Stomach (tissue), 4 donors: Measurements from ENCODE around the gene ZNF385D.
"Not testable (repeated sequence)": the region's sequence is repeated elsewhere in the genome, so short reads cannot be mapped to it uniquely, and the experiment has no call there.

Experiments used
- EP300 ChIP-seq: sonication (generic); formaldehyde crosslinking; IDR thresholded peaks from one replicate; pipeline ENCODE4 v1.6.1; 2017; ENCODE audit warnings: antibody characterized with exemption
- POLR2A ChIP-seq, 4 donors: fragments of 450-650 bp; IDR thresholded peaks; one replicate each; pipeline ENCODE4 v1.6.1; 2016; ENCODE audit warnings: antibody characterized with exemption in 4 of 4, control low read depth in 2 of 4, mild to moderate bottlenecking in 1 of 4, moderate library complexity in 1 of 4
- POLR2AphosphoS5 ChIP-seq, 3 donors: sonication (generic); formaldehyde crosslinking; IDR thresholded peaks; one replicate each; pipeline ENCODE4 v1.6.1; 2016; ENCODE audit warnings: antibody characterized with exemption in 3 of 3
- TF ChIP-seq, protein P1 (sequence below), 7 experiments: fragments of 450-650 bp in 4 of 7; fragments of 200-600 bp in 3 of 7; sonication (generic) in 3 of 7; IDR thresholded peaks; one replicate each; pipeline ENCODE4 v1.5.1; 2016 to 2019; ENCODE audit warnings: antibody characterized with exemption in 7 of 7, control low read depth in 2 of 7, mild to moderate bottlenecking in 1 of 7

DNA sequence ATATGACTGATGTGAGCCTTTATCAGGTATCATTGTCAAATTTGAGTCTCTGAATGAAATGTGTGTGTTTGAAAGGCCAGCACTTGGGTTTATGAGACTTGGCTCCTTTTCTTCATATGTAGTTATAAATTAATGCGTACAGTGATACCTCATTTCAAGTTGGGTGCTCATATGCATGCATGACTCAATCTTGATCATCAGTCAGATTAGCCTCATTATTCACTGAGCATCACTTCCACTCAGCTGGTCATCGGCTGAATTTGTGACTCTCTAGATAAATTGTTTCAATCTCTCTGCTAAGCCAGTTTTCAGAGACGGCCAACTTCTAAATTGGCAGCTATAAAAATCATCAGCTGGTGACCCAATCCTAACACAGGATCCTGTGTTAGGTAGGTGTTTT, 260.3 kb downstream of the ZNF385D start:
- TF ChIP-seq, protein P1, sequence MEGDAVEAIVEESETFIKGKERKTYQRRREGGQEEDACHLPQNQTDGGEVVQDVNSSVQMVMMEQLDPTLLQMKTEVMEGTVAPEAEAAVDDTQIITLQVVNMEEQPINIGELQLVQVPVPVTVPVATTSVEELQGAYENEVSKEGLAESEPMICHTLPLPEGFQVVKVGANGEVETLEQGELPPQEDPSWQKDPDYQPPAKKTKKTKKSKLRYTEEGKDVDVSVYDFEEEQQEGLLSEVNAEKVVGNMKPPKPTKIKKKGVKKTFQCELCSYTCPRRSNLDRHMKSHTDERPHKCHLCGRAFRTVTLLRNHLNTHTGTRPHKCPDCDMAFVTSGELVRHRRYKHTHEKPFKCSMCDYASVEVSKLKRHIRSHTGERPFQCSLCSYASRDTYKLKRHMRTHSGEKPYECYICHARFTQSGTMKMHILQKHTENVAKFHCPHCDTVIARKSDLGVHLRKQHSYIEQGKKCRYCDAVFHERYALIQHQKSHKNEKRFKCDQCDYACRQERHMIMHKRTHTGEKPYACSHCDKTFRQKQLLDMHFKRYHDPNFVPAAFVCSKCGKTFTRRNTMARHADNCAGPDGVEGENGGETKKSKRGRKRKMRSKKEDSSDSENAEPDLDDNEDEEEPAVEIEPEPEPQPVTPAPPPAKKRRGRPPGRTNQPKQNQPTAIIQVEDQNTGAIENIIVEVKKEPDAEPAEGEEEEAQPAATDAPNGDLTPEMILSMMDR (IDR thresholded peaks at IDR 0.05) = not testable (repeated sequence)
- TF ChIP-seq POLR2AphosphoS5 (IDR thresholded peaks at IDR 0.05); POLR2A (IDR thresholded peaks at IDR 0.05); EP300: not testable (repeated sequence)
